HEK293 (cell line): Measurements from ENCODE around the gene CHCHD1.

Source experiments
- ZNF138 ChIP-seq: fragments of 450-650 bp; formaldehyde crosslinking; IDR thresholded peaks from 2 replicates; pipeline ENCODE4 v1.5.1; 2016; ENCODE audit warnings: missing biosample characterization, missing genetic modification characterization, borderline replicate concordance
- ZNF366 ChIP-seq: fragments of 450-650 bp; formaldehyde crosslinking; conservative IDR thresholded peaks from 2 replicates; pipeline ENCODE4 v1.5.1; 2016; ENCODE audit warnings: missing biosample characterization, missing genetic modification characterization
- ZNF404 ChIP-seq: fragments of 450-650 bp; formaldehyde crosslinking; IDR thresholded peaks from 2 replicates; pipeline ENCODE4 v1.5.1; 2017; ENCODE audit warnings: missing biosample characterization, missing genetic modification characterization
- ZNF426 ChIP-seq: fragments of 450-650 bp; formaldehyde crosslinking; IDR thresholded peaks from 2 replicates; pipeline ENCODE4 v1.5.1; 2017; ENCODE audit warnings: missing biosample characterization, missing genetic modification characterization, mild to moderate bottlenecking, inconsistent platforms, moderate library complexity
- ZNF510 ChIP-seq: fragments of 450-650 bp; formaldehyde crosslinking; IDR thresholded peaks from 2 replicates; pipeline ENCODE4 v1.5.1; 2018; ENCODE audit warnings: mild to moderate bottlenecking, missing genetic modification characterization, missing biosample characterization; ENCODE audit not compliant: insufficient replicate concordance
- ZNF555 ChIP-seq: fragments of 450-650 bp; formaldehyde crosslinking; conservative IDR thresholded peaks from 2 replicates; pipeline ENCODE4 v1.5.1; 2017; ENCODE audit warnings: missing biosample characterization, mild to moderate bottlenecking, missing genetic modification characterization, inconsistent platforms
- ZNF629 ChIP-seq: fragments of 450-650 bp; formaldehyde crosslinking; IDR thresholded peaks from 2 replicates; pipeline ENCODE4 v1.5.1; 2017; ENCODE audit warnings: missing biosample characterization, missing genetic modification characterization
- ZNF791 ChIP-seq: fragments of 450-650 bp; formaldehyde crosslinking; IDR thresholded peaks from 2 replicates; pipeline ENCODE4 v1.5.1; 2016; ENCODE audit warnings: missing biosample characterization, missing genetic modification characterization
- TF ChIP-seq, protein P1 (sequence below): fragments of 450-650 bp; formaldehyde crosslinking; IDR thresholded peaks from 2 replicates; pipeline ENCODE4 v1.5.1; 2016; ENCODE audit warnings: missing biosample characterization, missing genetic modification characterization
- TF ChIP-seq, protein P2 (sequence below): fragments of 450-650 bp; formaldehyde crosslinking; conservative IDR thresholded peaks from 2 replicates; pipeline ENCODE4 v1.5.1; 2016; ENCODE audit warnings: low read depth, missing biosample characterization, missing genetic modification characterization

The CHCHD1 gene

GRCh38 chr10:73829090-73829489, 47.2 kb downstream of the CHCHD1 start (continued):
- TF ChIP-seq ZNF426 (tag by site-specific recombination) (peak; percentile 97), ZNF555 (tag by site-specific recombination) (peak; percentile 95), ZNF366 (tag by site-specific recombination) (0 out of 2 replicates have a peak, but pooled peaks have one; percentile 42), ZNF629 (tag by site-specific recombination) (peak; percentile 78), ZNF791 (tag by site-specific recombination) (peak; percentile 72; the same call in 1 of the 2 replicates), ZNF510 (tag by site-specific recombination) (peak; percentile 85), ZNF138 (tag by site-specific recombination) (0 out of 2 replicates have a peak, but pooled peaks have one; percentile 61), ZNF404 (tag by site-specific recombination) (0 out of 2 replicates have a peak, but pooled peaks have one; percentile 57)
- TF ChIP-seq, protein P1, sequence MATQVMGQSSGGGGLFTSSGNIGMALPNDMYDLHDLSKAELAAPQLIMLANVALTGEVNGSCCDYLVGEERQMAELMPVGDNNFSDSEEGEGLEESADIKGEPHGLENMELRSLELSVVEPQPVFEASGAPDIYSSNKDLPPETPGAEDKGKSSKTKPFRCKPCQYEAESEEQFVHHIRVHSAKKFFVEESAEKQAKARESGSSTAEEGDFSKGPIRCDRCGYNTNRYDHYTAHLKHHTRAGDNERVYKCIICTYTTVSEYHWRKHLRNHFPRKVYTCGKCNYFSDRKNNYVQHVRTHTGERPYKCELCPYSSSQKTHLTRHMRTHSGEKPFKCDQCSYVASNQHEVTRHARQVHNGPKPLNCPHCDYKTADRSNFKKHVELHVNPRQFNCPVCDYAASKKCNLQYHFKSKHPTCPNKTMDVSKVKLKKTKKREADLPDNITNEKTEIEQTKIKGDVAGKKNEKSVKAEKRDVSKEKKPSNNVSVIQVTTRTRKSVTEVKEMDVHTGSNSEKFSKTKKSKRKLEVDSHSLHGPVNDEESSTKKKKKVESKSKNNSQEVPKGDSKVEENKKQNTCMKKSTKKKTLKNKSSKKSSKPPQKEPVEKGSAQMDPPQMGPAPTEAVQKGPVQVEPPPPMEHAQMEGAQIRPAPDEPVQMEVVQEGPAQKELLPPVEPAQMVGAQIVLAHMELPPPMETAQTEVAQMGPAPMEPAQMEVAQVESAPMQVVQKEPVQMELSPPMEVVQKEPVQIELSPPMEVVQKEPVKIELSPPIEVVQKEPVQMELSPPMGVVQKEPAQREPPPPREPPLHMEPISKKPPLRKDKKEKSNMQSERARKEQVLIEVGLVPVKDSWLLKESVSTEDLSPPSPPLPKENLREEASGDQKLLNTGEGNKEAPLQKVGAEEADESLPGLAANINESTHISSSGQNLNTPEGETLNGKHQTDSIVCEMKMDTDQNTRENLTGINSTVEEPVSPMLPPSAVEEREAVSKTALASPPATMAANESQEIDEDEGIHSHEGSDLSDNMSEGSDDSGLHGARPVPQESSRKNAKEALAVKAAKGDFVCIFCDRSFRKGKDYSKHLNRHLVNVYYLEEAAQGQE = peak; percentile 82
- TF ChIP-seq, protein P2, sequence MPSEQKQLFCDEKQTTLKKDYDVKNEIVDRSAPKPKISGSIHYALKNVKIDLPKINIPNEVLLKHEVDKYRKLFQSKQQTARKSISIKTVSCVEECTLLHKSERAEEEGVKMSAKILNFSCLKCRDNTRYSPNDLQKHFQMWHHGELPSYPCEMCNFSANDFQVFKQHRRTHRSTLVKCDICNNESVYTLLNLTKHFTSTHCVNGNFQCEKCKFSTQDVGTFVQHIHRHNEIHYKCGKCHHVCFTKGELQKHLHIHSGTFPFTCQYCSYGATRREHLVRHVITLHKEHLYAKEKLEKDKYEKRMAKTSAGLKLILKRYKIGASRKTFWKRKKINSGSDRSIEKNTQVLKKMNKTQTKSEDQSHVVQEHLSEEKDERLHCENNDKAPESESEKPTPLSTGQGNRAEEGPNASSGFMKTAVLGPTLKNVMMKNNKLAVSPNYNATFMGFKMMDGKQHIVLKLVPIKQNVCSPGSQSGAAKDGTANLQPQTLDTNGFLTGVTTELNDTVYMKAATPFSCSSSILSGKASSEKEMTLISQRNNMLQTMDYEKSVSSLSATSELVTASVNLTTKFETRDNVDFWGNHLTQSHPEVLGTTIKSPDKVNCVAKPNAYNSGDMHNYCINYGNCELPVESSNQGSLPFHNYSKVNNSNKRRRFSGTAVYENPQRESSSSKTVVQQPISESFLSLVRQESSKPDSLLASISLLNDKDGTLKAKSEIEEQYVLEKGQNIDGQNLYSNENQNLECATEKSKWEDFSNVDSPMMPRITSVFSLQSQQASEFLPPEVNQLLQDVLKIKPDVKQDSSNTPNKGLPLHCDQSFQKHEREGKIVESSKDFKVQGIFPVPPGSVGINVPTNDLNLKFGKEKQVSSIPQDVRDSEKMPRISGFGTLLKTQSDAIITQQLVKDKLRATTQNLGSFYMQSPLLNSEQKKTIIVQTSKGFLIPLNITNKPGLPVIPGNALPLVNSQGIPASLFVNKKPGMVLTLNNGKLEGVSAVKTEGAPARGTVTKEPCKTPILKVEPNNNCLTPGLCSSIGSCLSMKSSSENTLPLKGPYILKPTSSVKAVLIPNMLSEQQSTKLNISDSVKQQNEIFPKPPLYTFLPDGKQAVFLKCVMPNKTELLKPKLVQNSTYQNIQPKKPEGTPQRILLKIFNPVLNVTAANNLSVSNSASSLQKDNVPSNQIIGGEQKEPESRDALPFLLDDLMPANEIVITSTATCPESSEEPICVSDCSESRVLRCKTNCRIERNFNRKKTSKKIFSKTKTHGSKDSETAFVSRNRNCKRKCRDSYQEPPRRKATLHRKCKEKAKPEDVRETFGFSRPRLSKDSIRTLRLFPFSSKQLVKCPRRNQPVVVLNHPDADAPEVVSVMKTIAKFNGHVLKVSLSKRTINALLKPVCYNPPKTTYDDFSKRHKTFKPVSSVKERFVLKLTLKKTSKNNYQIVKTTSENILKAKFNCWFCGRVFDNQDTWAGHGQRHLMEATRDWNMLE (tag by site-specific recombination) = peak; percentile 97
